GM19468 (cell line): ENCODE measurements around the gene ABCA8.

Experiments used
- ATAC-seq: cut with Tn5 transposase; IDR thresholded peaks from one replicate; pipeline ENCODE4 v1.9.1; 2021; ENCODE audit warnings: mild to moderate bottlenecking, moderate library complexity, moderate number of reproducible peaks; ENCODE audit not compliant: unreplicated experiment; ENCODE audit errors: extremely low read depth

Gene ABCA8

GRCh38 chr17:68943123-68943811 is 11.9 kb downstream of the ABCA8 start:
- ATAC-seq, result no peak

- no peak for ATAC-seq
Observed at GRCh38 chr17:68942389-68942788, 12.8 kb downstream of the ABCA8 start.

- no peak for ATAC-seq
Observed at GRCh38 chr17:68941761-68942160, 13.4 kb downstream of the ABCA8 start.

DNA sequence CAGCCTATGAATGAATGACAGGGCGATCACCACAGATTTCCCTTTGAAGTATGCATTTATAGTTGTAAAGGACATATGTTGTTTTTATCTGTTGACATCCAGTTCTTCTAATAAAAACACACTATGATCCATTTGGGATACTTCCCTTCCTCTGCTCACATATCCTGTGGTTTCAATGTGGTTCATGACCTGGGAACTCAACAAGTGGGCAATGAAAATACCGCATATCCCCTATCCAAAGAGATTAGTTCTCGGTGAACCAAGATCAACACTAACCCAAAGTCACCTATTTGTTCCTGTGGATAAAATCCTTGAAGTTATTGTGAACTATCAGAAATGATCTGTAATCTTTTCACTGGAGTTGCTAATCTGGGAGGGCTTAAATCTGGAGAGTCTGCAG is 16.0 kb downstream of the ABCA8 start:
- ATAC-seq, result no peak

DNA sequence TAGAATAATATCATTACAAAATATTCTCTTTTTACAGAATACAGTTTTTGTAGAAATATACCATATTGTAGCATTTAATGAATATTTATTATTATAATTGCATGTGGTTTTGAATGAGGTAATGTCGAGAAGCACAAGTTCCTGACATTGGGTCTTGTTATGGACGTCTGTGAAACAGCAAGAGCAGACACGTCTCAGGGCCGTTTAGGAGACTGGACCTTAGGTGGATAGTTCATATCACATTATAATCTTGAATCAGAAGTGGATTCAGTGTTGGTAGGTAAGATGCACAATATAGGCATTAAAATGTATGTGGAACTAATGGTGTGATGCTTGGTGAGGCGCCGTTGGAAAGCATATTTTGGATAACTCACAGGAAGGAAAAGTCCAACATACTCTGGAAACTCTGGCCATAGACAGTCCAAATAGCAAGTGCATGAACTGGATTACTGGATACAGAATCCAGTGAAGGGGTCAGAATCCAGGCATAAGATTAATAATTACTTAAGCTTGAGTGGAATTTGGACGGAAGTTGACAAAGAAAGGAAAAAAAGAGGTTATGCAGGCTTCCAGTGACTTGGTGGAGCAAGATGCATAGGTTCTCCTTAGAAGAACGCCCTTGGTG is 17.2 kb downstream of the ABCA8 start:
- no peak for ATAC-seq

- no peak for ATAC-seq
Observed at GRCh38 chr17:68927516-68927915, 27.7 kb downstream of the ABCA8 start.

GRCh38 chr17:68924793-68925720 is 30.1 kb downstream of the ABCA8 start:
- ATAC-seq, result no peak

GRCh38 chr17:68910789-68911431 is 44.3 kb downstream of the ABCA8 start:
- no peak for ATAC-seq

- ATAC-seq, result no peak
Observed at GRCh38 chr17:68910251-68910705, 44.9 kb downstream of the ABCA8 start.

- ATAC-seq, result no peak
Observed at GRCh38 chr17:68909066-68909465, 46.1 kb downstream of the ABCA8 start.

DNA sequence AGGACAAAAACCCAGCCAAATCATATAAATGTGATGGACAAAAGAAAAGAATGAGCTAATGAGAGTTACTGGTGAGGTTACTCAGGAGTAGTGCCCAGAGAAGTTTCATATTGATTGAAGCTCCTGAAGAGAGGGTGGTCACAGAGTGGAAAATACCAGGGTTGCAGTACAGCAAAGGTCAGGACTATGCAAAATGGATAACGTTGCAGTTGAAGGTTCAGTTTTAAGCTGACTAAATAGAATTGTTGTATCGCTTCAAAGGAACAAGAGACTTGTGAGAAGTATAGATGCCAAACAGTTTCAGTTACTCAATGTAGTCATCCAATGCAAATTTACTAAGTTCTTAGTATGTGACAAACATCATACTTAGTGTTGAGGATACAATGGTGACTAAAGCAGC is 47.1 kb downstream of the ABCA8 start:
- peak; percentile 32 for ATAC-seq

- no peak for ATAC-seq
Observed at GRCh38 chr17:68906638-68907037, 48.6 kb downstream of the ABCA8 start.

- ATAC-seq, result no peak
Observed at GRCh38 chr17:68903286-68903685, 51.9 kb downstream of the ABCA8 start.

- ATAC-seq, result no peak
Observed at GRCh38 chr17:68897557-68897956, 57.6 kb downstream of the ABCA8 start.

GRCh38 chr17:68892658-68893057 is 62.5 kb downstream of the ABCA8 start:
- ATAC-seq, result no peak

- ATAC-seq, result no peak
Observed at GRCh38 chr17:68892193-68892592, 63.0 kb downstream of the ABCA8 start.

DNA sequence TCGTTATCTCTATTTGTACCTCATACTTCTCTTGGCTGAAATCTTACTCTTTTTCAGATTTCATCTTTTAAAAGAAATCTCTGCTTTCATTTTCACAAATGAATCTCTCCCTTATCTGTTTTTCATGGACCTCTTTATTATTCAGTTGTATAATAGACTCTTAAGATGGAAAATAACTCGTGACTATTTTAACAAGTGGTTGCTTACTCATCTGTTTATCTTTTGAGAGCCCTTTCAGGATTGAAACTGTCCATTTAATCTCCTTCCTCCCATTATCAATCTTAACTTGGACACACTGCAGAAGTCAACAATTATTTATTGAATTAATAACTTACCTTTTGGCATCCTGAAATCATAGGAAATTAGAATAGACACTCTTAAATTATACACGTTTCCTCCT is 68.8 kb downstream of the ABCA8 start:
- ATAC-seq, result no peak

DNA sequence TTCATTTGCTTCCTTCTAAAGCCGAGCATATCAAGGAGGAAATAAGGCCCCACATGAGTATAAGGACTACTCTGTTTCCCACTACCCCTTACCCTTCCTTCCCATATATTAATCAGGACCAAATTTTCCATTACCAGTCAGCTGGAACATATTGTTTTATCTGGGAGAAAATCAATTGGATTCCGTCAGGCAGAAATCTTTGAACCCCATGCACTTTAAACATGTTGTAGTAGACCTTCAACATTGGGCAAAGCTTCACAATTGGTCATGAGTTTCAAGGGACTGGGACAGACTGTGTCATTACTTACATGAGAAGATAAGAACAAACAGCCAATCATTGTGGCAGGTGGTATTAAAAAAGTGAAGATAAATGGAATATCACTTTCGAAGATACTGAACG is 70.3 kb downstream of the ABCA8 start:
- no peak for ATAC-seq

- ATAC-seq, result no peak
Observed at GRCh38 chr17:68878226-68878885, 76.8 kb downstream of the ABCA8 start.

GRCh38 chr17:68871447-68871846 is 83.7 kb downstream of the ABCA8 start:
- ATAC-seq, result no peak
